GM12878 (cell line): Measurements from ENCODE around the gene NEURL4. TPM values are rescaled to one million over a fixed set of nuclear protein-coding genes. Genes with fewer than 3 reads are reported as not detected.

Experiments used
- ATAC-seq: fragments of 200-7000 bp; cut with Tn5 transposase; 3 replicates; pipeline ENCODE4 v1.9.1; 2020; ENCODE audit warnings: mild to moderate bottlenecking, moderate library complexity
- BruUV-seq: library from RNA; stranded (reverse); fragments of 400-500 nt; replicated peaks from 2 replicates; lab custom pipeline; 2021; lab: Mats Ljungman, UMichigan
- CTCF ChIA-PET: fragments of 300-600 bp; sonication (Branson Sonifier 250); formaldehyde crosslinking; extraction: SDS; loops from one replicate; lab custom pipeline; 2021; ENCODE audit warnings: inconsistent platforms; lab: Yijun Ruan, JAX
- POLR2A ChIA-PET: fragments of 350-600 bp; formaldehyde crosslinking; extraction: SDS; loops from one replicate; lab custom pipeline; 2021; ENCODE audit warnings: inconsistent platforms; lab: Charles Lee
- RAD21 ChIA-PET: fragments of 300-600 bp; sonication (Branson Sonifier 250); formaldehyde crosslinking; loops from one replicate; lab custom pipeline; 2023; ENCODE audit warnings: antibody characterized with exemption; ENCODE audit not compliant: unreplicated experiment; lab: Charles Lee
- SMC1A ChIA-PET: fragments of 300-600 bp; sonication (Branson Sonifier 250); formaldehyde crosslinking; loops from one replicate; lab custom pipeline; 2023; ENCODE audit not compliant: unreplicated experiment, uncharacterized antibody; lab: Charles Lee
- DNase-seq: peaks from one replicate; pipeline ENCODE4 v3.0.0-alpha.2; 2011; ENCODE audit warnings: low read depth, low spot score
- FAIRE-seq: peaks from 3 replicates; lab custom pipeline; 2011; peaks lifted over from hg19 to GRCh38; lab: Jason Lieb, UNC
- H2AFZ ChIP-seq: 2 replicates; pipeline ENCODE4 v1.6.0; 2011; ENCODE audit warnings: low read depth, low read length, control low read depth; ENCODE audit not compliant: control insufficient read depth
- H3K27ac ChIP-seq: 2 replicates; pipeline ENCODE4 v1.5.1; 2011; ENCODE audit warnings: control low read depth; ENCODE audit not compliant: control insufficient read depth, insufficient read depth
- H3K27me3 ChIP-seq, 2 experiments: replicated peaks in 1 of 2; 2 replicates each; pipeline versions ENCODE4 v1.6.0 to v1.6.1; 2011; ENCODE audit warnings: low read length in 1 of 2; ENCODE audit not compliant: control insufficient read depth in 2 of 2, insufficient read depth in 2 of 2
- H3K36me3 ChIP-seq, 2 experiments: 2 replicates each; pipeline ENCODE4 v1.5.1; 2011; ENCODE audit warnings: low read length in 1 of 2; ENCODE audit not compliant: control insufficient read depth in 2 of 2, insufficient read depth in 2 of 2
- H3K4me1 ChIP-seq: 2 replicates; pipeline ENCODE4 v1.6.1; 2011; ENCODE audit warnings: mild to moderate bottlenecking, low read length, moderate library complexity, mixed read lengths; ENCODE audit not compliant: control insufficient read depth, insufficient read depth
- H3K4me2 ChIP-seq: 2 replicates; pipeline ENCODE4 v1.6.0; 2011; ENCODE audit warnings: control low read depth; ENCODE audit not compliant: control insufficient read depth, insufficient read depth
- H3K4me3 ChIP-seq: fragments of 200-600 bp; sonication (generic); 2 replicates; pipeline ENCODE4 v1.5.1; 2016
- H3K79me2 ChIP-seq: 2 replicates; pipeline ENCODE4 v1.6.0; 2011; ENCODE audit warnings: low read length; ENCODE audit not compliant: control insufficient read depth, insufficient read depth
- H3K9ac ChIP-seq: 2 replicates; pipeline ENCODE4 v1.8.0; 2011; ENCODE audit warnings: low read length, control low read depth, mixed read lengths; ENCODE audit not compliant: control insufficient read depth, insufficient read depth
- H3K9me3 ChIP-seq: replicated peaks from 3 replicates; pipeline ENCODE4 v1.5.1; 2011; ENCODE audit warnings: mild to moderate bottlenecking, low read length; ENCODE audit not compliant: control insufficient read depth, insufficient read depth
- H4K20me1 ChIP-seq: 2 replicates; pipeline ENCODE4 v1.6.0; 2011; ENCODE audit not compliant: control insufficient read depth, insufficient read depth
- BCLAF1 ChIP-seq: fragments of 450-650 bp; IDR thresholded peaks from 2 replicates; pipeline ENCODE4 v1.6.1; 2017; ENCODE audit warnings: antibody characterized with exemption, mild to moderate bottlenecking, moderate library complexity
- CBX3 ChIP-seq: fragments of 200-600 bp; sonication (generic); IDR thresholded peaks from 2 replicates; pipeline ENCODE4 v1.6.1; 2016; ENCODE audit warnings: low read depth, borderline replicate concordance
- CBX5 ChIP-seq: sonication (generic); IDR thresholded peaks from 2 replicates; pipeline ENCODE4 v1.6.1; 2016; ENCODE audit warnings: low read depth, moderate library complexity, mild to moderate bottlenecking, inconsistent platforms
- CHD1 ChIP-seq: IDR thresholded peaks from 2 replicates; pipeline ENCODE4 v1.6.1; 2012; ENCODE audit warnings: low read depth, low read length, improper control_type of control experiment
- CTCF ChIP-seq, 3 experiments: IDR thresholded peaks in 2 of 3; conservative IDR thresholded peaks in 1 of 3; 2 replicates each; pipeline ENCODE4 v1.5.1; 2011; ENCODE audit warnings: low read depth in 3 of 3, low read length in 3 of 3, mild to moderate bottlenecking in 3 of 3, control low read depth in 2 of 3, moderate library complexity in 2 of 3, inconsistent platforms in 1 of 3, mixed read lengths in 1 of 3; ENCODE audit not compliant: control insufficient read depth in 2 of 3, insufficient read depth in 1 of 3; ENCODE audit errors: extremely low read depth in 1 of 3
- E2F4 ChIP-seq: IDR thresholded peaks from 2 replicates; pipeline ENCODE4 v1.6.1; 2012; ENCODE audit warnings: low read depth, low read length, improper control_type of control experiment
- EGR1 ChIP-seq, 2 experiments: IDR thresholded peaks; 1 replicate in 1 of 2; 2 replicates in 1 of 2; pipeline ENCODE4 v1.6.1; 2011 to 2012; ENCODE audit warnings: low read depth in 2 of 2, low read length in 2 of 2, borderline replicate concordance in 1 of 2, mild to moderate bottlenecking in 1 of 2, moderate library complexity in 1 of 2
- GABPA ChIP-seq: IDR thresholded peaks from 2 replicates; pipeline ENCODE4 v1.6.1; 2014; ENCODE audit warnings: antibody characterized with exemption, low read depth, mild to moderate bottlenecking, inconsistent platforms
- HDGF ChIP-seq: fragments of 450-650 bp; IDR thresholded peaks from 2 replicates; pipeline ENCODE4 v1.6.1; 2016; ENCODE audit warnings: antibody characterized with exemption
- IKZF2 ChIP-seq, 2 experiments: fragments of 450-650 bp; IDR thresholded peaks; 2 replicates each; pipeline ENCODE4 v1.6.1; 2017; ENCODE audit warnings: mild to moderate bottlenecking in 2 of 2, moderate library complexity in 2 of 2
- NFYB ChIP-seq: IDR thresholded peaks from 2 replicates; pipeline ENCODE4 v1.6.1; 2011; ENCODE audit warnings: low read depth, mild to moderate bottlenecking, low read length, improper control_type of control experiment, moderate library complexity; ENCODE audit not compliant: insufficient read depth
- PAX5 ChIP-seq: IDR thresholded peaks from 2 replicates; pipeline ENCODE4 v1.6.1; 2011; ENCODE audit warnings: low read depth, low read length, borderline replicate concordance
- RCOR1 ChIP-seq: conservative IDR thresholded peaks from 2 replicates; pipeline ENCODE4 v1.6.1; 2012; ENCODE audit warnings: low read depth, low read length, improper control_type of control experiment
- SIX5 ChIP-seq: IDR thresholded peaks from 2 replicates; pipeline ENCODE4 v1.6.1; 2011; ENCODE audit warnings: mild to moderate bottlenecking, low read depth, low read length, moderate library complexity; ENCODE audit not compliant: severe bottlenecking
- STAT3 ChIP-seq: IDR thresholded peaks from 2 replicates; pipeline ENCODE4 v1.6.1; 2011; ENCODE audit warnings: low read depth, low read length, improper control_type of control experiment
- TAF1 ChIP-seq: IDR thresholded peaks from 2 replicates; pipeline ENCODE4 v1.6.1; 2011; ENCODE audit warnings: mild to moderate bottlenecking, low read depth, low read length, borderline replicate concordance
- USF1 ChIP-seq: IDR thresholded peaks from 2 replicates; pipeline ENCODE4 v1.6.1; 2011; ENCODE audit warnings: borderline replicate concordance, low read depth, mild to moderate bottlenecking, moderate library complexity, mixed read lengths, low read length; ENCODE audit not compliant: insufficient read depth; ENCODE audit errors: extremely low read length
- ZNF207 ChIP-seq: fragments of 450-650 bp; IDR thresholded peaks from 2 replicates; pipeline ENCODE4 v1.6.1; 2014; ENCODE audit warnings: antibody characterized with exemption, mild to moderate bottlenecking, borderline replicate concordance
- WGBS: methylation state at CpG from one replicate; pipeline ENCODE4 v1.1.6; 2016; ENCODE audit warnings: low lambda C conversion rate; ENCODE audit not compliant: insufficient replicate concordance, insufficient coverage; ENCODE audit errors: missing lambda C conversion rate; 5-methylcytosine and 5-hydroxymethylcytosine counted together
- in situ Hi-C: fragments of 300-500 bp; cut with MboI; formaldehyde crosslinking; loops from 9 replicates; pipeline ENCODE4 v1.14.3; 2018; ENCODE audit warnings: mixed read lengths
- intact Hi-C: fragments of 100-400 bp; cut with micrococcal nuclease; formaldehyde crosslinking; loops from one replicate; pipeline ENCODE4 v1.14.2; 2022; ENCODE audit not compliant: unreplicated experiment
- polyA plus RNA-seq, 11 experiments: library from polyadenylated mRNA; depleted of rRNA in 4 of 11; unstranded in 6 of 11; stranded (reverse) in 5 of 11; fragments of >200 nt; fragmentation: Nextera tagmentation in 4 of 11; fragmentation: Illumina TruSeq in 1 of 11; extraction: Ambion mirVana in 4 of 11; extraction: Trizol in 1 of 11; gene quantifications; 1 replicate in 1 of 11; 2 replicates in 10 of 11; pipeline versions ENCODE4 v1.2.1 to v1.2.3, GENCODE V29; 2011 to 2016; ENCODE audit warnings: inconsistent platforms in 2 of 11, missing spikeins in 2 of 11, low read depth in 1 of 11
- total RNA-seq, 4 experiments: library from RNA; depleted of rRNA in 3 of 4; stranded (reverse); fragments of >200 nt in 3 of 4; fragmentation: Illumina TruSeq in 1 of 4; extraction: Trizol in 1 of 4; gene quantifications; 2 replicates each; pipeline versions ENCODE4 v1.2.1 to v1.2.3, GENCODE V29; 2013 to 2021

NEURL4 gene
- total and polyA plus RNA-seq, 10 of the 15 experiments (the other 5 are each of a cell fraction or from before 2014, with no cell fraction given) = 0.03 to 41.9 (median 10.0) TPM

GRCh38 chr17:7357381-7357780, 28.2 kb upstream of the NEURL4 start:
- in situ Hi-C loops = no loop called here
- ChIA-PET POLR2A (no interaction called here), RAD21 (no interaction called here)

More at GRCh38 chr17:7357381-7357780, 28.2 kb upstream of the NEURL4 start:
- FAIRE-seq (no peak), DNase-seq (no peak), ATAC-seq (no peak)
- Histone ChIP-seq H3K4me3 (no peak overlapping the region), H3K79me2 (peaks cover 5% of the 10 kb centered on the region), H3K9me3 (no peaks in the 10 kb centered on the region), H3K4me2 (no peak overlapping the region), H3K9ac (no peak overlapping the region), H2AFZ (no peak overlapping the region), H4K20me1 (no peaks in the 10 kb centered on the region), H3K27me3 (no peaks in the 10 kb centered on the region), H3K4me1 (peaks cover 18% of the 10 kb centered on the region), H3K36me3 (no peaks in the 10 kb centered on the region)
- intact Hi-C loops = loop anchor here (2.0 kb wide), 1 partner anchor 203 kb away; the partner anchor contains the start of gene SENP3
- SMC1A ChIA-PET = interaction anchor here (1.4 kb wide), 1 partner anchor 61 kb away, joined by 3 read pairs; no protein-coding TSS in a partner anchor
- CTCF ChIA-PET = interaction anchor here (1.0 to 3.5 kb wide), 4 partner anchors 69 to 232 kb away, joined by 3 to 47 read pairs (median 21); partner anchors contain the start of genes SENP3 and SOX15
- TF ChIP-seq CBX3 (no peak), STAT3 (no peak), CTCF (IDR thresholded peaks at IDR 0.05 in 2 of 3, conservative IDR thresholded peaks at IDR 0.05 in 1 of 3; ENCODE audit: control insufficient read depth in 2 of 3, extremely low read depth in 1 of 3, insufficient read depth in 1 of 3, low read depth in 3 of 3, low read length in 3 of 3) (no peak), RCOR1 (no peak), TAF1 (no peak), GABPA (no peak), CHD1 (no peak), EGR1 (IDR thresholded peaks at IDR 0.05; ENCODE audit: borderline replicate concordance in 1 of 2, low read depth in 2 of 2, low read length in 2 of 2) (no peak), IKZF2 (IDR thresholded peaks at IDR 0.05) (no peak), ZNF207 (no peak), NFYB (no peak), BCLAF1 (no peak), SIX5 (no peak), USF1 (no peak), PAX5 (no peak), CBX5 (no peak), E2F4 (no peak), HDGF (no peak)
- TF ChIP-seq, all 136 proteins: peak for 0
- WGBS = 4% methylated on average over 2 of the region's 2 CpGs
- no peak overlapping the region for H3K27ac ChIP-seq
- no TSS peak for BruUV-seq
